HG03159 (cell line): Measurements from ENCODE around the gene FGD6.
"Not testable (repeated sequence)": the region's sequence is repeated elsewhere in the genome, so short reads cannot be mapped to it uniquely, and the experiment has no call there.

ENCODE experiments used
- ATAC-seq: cut with Tn5 transposase; IDR thresholded peaks from one replicate; pipeline ENCODE4 v1.9.1; 2021; ENCODE audit warnings: mild to moderate bottlenecking, moderate library complexity; ENCODE audit not compliant: unreplicated experiment

The FGD6 gene

DNA sequence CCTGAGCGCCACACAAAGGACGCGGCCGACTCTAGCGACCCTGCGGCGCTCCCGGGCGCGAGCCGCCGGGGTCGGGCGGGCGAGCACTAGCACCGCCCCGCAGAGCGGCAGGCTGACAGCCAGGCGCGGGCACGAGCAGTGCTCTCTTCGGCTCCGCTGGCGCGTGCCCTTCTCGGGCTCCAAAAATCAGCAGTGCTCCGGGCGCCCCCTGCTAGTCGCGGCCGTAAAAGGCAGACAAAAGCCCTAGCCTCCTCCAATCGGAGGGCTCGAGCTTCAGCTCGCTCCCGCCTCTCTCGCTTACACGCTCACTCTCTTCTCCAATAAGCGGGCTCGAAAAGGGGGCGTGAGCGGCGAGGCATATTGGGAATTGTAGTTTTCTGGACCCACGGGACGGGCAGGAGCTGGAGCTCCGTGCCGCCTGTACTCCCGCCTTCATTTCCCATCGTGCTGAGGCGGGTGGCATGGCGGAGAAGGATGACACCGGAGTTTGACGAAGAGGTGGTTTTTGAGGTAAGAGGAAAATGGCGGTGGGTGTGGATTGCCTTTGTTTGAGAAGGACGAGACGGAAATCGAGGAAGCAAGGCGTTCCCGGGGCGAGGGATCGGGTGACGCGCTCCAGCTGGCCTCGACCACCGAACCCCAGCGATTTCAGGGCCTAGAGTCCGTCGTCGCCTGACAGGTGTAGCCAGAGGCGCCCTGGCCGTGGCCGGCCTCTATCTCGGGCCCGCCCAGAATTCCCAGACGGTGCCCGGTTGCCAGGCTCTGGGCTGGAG, at the start of gene FGD6, which contains the start of gene VEZT:
Gene FGD6, minus strand, starts transcription at position 91 of the 773 bp plus-strand sequence. CDS start 227 bp downstream, outside the sequence.
Gene VEZT, plus strand, starts transcription at position 431 of the 773 bp plus-strand sequence. Its CDS starts 44 bp downstream, at position 475.
- ATAC-seq, result peak; percentile 93

DNA sequence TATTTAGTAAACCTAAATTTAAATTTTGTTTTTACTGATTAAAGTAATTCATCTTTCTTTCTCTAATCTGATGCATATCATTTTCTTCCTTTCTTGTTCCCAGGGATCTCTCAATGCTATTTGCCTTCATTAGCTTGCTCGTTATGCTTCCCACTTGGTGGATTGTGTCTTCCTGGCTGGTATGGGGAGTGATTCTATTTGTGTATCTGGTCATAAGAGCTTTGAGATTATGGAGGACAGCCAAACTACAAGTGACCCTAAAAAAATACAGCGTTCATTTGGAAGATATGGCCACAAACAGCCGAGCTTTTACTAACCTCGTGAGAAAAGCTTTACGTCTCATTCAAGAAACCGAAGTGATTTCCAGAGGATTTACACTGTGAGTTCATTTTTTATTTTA, 49.0 kb upstream of the FGD6 start:
- ATAC-seq, result no peak

DNA sequence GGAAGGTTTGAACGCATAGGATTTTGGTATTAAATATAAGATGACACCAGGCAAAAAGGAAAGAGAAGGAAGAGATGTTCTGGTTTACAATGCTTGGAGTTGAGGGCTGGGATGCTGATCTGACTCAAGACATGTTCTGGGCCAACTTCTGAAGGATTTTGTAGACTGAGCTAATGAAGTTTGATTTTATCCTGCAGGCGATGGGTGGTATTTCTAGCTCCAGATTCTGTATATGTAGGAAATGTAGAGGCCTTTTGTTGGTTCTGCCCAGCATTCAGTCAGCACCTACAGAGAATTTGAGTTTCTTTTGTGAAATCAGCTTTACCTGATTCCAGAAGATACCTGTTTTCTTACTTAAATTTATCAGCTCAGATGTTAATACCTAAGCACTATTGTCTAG, 48.5 kb upstream of the FGD6 start:
- no peak for ATAC-seq

DNA sequence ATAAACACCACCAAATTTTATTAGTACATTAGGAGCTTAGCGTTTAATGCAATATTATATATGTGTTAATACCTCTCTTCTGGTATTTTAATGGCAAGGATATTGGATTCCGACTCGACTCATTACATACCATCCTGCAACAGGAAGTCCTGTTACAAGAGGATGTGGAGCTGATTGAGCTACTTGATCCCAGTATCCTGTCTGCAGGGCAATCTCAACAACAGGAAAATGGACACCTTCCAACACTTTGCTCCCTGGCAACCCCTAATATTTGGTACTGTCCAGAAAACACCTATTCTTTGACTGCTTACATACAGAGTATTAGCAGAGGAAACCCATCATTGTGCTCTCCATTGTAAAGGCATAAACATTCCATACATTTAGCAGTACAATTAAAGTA, 45.5 kb upstream of the FGD6 start:
- no peak for ATAC-seq

DNA sequence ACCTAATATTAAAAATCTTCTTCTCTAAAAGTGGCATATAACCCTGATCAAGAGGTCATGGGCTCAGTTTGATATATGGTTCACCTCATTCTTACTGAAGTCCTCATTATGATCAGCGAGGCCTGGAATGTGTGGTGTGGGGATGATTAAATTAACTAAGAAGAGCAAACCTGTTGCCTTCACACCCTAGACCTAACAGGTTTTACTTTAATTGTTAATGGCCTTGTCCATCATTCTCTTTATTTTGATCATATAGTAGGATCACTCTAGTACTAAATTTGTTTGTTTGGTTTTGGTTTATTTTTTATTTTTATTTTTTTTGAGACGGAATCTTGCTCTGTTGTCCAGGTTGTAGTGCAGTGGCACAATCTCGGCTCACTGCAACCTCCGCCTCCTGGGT, 43.8 kb upstream of the FGD6 start:
- ATAC-seq, result no peak

DNA sequence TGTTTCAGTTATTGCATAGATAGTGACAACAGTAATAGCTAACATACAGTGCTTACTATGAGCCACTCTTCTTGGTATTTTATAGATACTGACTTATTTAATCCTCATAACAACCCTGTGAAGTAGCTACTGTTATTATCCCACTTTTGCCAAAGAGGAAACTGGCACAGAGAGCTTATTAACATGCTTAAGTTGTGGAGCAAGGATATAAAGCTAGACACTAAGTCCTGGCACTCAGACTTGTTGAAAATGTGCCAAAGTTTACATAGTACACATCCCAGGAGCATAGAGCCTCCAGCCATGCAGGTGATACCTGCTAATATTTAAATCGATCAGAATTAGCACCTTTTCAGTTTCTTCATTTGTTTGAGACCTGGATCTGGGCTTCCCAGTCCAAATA, 42.1 kb upstream of the FGD6 start:
- ATAC-seq, result no peak

DNA sequence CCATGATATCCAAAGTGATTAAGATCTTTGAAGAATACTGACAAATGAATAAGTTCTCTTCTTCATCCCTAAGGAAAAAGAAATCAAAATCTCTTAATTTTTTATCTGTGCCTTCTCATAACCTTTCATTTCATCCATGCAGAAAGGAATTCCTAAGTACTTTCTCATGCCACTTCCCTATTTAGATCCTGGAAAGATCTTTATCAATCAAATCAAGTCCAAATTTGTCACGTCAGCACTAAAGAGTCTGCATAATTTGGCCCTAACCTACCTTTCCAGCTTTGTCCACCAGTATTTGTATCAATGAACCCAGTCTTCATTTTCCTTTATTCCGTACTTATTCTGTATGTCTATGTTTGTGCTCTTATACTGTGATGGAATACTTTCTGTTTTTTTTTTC, 41.5 kb upstream of the FGD6 start:
- no peak for ATAC-seq

DNA sequence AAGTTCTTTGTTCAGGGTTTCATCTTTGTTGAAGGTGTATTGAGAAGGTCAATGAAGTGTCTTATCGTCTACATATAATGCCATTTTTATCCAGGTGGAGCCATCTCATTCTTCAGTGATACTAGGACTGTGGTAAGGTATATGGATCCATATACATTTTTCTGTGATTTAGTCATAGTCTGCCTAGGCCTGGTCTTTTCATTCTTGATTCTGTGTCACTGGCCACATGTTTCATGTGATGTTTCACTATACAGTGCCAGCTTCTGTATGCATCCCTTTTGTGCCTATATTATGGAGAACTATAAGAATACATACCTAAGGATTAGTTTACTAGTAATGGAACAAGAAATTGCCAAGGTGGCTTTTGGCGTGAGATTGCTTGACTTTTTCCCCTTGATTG, 40.9 kb upstream of the FGD6 start:
- no peak for ATAC-seq

DNA sequence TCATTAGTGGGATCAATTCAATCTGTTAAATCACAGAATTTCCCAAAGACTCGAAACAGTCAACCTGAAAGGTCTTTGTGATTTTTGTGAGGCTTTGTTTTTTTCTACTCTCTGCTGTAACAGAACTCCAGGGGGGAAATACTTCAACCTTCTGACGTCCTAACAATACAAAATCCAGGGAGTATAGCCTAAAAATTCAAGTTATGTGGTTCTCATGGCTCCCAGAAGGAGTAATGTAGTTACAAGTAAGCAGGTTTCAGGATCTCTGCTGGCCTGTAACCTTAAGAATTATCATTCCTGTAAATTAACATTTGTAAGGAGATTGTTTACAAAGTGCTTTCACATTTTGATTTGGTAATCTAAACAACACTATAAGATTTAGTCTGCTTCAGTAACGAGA, 40.3 kb upstream of the FGD6 start:
- no peak for ATAC-seq

DNA sequence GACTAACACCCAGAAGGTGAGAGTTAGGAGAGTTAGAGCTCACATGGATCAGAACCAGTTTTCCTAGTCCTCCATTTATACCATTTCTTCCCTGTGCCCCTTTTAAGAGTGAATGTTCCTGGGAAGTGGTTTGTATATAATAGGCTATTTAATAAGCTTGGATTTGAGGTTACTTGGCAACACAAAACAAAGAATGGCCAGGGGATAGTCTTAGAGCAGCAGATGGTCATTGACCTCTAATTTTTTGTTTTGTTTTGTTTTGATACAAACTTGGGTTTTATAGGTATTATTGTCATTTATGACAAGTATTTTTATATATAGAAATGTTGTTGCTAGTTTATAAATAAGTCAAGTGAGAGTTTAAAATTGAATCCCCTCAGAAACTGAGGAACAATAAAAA, 36.1 kb upstream of the FGD6 start:
- ATAC-seq, result no peak

DNA sequence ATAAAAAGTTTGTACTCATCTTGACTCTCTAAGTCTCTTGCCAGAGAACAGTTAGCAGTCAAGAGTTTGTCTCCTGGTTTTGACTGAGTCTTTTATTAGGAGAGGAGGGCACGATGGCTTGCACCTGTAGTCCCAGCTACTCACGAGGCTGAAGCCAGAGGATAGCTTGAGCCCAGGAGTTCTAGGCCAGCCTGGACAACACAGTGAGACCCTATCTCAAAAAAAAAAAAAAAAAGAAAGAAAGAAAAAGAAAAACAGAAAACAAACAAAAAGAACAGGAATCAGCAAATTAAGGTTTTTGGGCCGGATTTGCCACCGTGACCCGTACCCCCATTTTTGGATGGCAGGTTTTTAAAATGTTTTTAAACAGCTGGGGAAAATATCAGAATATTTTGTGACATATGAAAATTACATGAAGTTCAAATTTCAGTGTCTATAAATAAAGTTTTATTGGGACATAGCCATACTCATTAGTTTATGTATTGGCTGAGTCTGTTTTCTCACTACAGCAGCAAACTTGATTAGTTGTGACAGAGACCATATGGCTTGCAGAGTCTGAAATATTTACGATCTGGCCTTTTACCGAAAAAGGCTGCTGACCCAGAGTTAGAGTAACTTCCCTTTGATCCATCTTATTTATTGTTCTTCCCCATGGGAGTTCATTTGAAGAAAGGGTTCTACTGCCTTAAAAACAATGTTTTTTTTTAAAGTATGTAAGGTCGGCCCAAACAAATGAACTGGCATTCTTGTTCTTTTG, 31.5 kb upstream of the FGD6 start:
- ATAC-seq, result no peak

DNA sequence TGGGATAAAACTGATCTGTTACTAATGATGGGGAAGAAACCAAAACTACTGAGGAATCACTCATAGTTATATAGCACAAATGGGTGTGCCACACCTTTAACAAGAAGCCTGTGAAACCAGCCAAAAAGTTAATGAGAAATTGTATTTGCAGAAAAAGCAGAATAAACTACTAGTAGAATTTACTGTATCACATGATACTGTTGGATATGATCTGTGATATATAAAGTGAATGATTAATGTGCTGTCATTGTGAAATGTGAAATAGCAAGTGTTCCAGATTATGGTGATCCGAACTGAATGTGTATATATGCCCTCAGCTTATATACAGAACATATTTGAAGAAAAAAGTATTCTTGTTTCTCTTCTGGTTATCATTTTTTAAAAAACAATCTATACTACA, 30.8 kb upstream of the FGD6 start:
- ATAC-seq, result no peak

DNA sequence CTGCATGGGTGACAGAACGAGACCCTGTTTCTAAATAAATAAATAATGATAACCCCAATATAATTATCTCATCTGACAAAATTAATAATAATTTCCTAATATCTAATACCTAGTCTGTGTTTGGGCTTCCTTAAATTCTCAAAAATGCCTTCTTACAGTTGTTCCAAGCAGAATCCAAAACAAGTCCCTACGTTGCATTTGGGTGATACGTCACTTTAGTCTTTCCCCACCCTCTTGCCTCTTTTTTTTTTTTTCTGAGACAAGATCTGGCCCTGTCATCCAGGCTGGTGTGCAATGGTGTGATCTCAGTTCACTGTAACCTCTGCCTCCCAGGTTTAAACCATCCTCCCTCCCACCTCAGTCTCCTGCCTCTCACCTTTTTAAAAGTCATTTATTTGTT, 27.1 kb upstream of the FGD6 start:
- no peak for ATAC-seq

DNA sequence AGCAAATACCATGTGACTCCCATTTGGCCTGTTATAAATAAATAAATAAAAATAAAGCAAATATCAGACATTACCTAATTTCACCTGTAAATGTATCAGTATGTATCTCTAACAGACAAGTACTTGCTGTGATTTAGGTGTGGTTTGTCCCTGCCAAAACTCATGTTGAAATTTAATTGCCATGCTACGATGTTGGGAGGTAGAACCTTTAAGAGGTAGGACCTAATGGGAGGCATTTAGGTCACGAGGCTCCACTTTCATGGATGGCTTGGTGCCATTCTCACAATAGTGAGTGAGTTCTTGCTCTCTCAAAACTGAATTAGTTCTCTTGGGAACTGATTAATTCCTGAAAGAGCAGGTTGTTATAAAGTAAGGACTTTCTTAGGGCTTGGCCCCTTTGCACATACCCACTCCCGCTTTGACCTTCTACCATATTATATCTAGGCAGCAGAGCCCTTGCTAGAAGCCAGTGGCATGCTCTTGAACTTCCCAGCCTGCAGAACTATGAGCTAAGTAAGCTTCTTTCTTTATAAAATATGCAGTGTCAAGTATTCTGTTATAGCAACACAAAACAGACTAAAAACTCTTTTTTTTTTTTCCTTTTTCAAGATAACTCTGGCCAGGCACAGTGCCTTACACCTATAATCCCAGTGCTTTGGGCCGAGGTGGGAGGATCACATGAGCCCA, 26.4 kb upstream of the FGD6 start:
- ATAC-seq, result no peak

DNA sequence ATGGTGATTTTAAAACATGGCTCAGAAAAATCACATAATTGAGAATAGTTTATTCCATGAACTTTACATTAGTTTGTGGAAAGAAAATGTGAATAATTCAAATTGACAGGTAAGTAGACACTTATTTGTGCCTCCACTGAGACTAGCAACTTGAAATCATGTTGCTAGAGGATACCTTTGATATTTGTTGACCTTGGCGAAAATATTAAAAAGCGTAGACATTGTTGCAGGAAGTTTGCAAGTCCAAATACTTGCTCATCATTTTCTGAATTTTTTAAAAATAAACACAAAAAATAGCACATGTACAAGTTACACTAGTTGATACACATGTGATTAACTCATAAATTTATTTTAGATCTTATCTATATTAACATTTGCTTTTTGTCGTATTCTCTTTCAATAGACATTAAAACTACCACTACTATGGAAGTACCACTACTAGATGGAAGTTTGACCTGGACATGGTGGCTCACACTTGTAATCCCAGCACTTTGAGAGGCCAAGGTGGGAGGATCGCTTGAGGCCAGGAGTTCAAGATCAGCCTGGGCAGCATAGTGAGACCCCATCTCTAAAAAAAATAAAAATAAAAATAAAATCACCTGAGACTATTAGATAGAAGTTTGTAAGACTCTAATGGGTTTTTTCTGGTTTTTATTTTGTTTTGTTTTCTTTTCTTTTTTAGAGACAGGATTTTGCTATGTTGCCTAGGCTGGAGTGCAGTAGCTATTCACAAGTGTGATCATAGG, 24.7 kb upstream of the FGD6 start:
- ATAC-seq, result no peak

DNA sequence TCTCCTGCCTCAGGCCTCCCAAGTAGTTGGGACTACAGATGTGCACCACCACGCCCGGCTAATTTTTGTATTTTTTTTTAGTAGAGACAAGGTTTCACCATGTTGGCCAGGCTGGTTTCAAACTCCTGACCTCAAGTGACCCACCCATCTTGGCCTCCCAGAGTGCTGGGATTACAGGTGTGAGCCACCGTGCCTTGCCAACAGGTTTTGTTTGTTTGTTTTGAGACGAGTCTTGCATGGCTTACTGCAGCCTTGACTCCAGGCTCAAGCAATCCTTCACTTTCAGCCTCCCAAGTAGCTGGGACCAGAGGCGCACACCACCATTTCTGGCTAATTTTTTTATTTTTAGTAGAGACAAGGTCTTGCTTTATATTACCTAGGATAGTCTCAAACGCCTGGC, 23.9 kb upstream of the FGD6 start:
- not testable (repeated sequence) for ATAC-seq

DNA sequence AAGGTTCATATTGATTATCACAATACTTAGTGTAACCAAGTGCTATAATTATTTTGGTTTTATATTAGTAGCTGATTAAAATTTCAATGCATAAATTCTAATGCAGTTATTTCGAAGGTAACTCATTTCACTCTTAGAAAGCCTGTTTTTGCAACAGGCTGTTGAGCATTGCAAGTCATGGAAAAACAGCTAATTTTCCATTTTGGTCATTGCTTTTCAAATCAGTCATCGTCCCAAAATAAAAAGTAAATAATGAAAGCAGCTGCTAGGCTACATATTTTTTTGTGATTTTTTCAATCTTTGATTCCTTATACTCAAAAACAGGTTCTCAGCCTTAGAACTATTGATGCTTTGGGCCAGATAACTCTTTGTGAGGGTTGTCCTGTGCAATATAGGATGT, 23.3 kb upstream of the FGD6 start:
- no peak for ATAC-seq

DNA sequence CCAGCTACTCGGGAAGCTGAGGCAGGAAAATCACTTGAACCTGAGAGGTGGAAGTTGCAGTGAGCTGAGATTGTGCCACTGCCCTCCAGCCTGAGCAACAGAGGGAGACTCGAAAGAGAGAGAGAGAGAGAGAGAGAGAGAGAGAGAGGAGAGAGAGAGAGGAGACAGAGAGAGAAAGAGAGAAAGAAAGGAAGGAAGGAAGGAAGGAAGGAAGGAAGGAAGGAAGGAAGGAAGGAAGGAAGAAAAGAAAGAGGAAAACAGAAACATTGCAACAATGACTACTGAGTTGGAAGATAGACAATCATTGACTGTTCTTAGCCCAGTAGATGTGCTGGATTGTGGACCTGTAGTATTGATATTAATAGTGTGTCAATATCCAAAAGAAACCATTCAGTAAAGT, 22.6 kb upstream of the FGD6 start:
- not testable (repeated sequence) for ATAC-seq

DNA sequence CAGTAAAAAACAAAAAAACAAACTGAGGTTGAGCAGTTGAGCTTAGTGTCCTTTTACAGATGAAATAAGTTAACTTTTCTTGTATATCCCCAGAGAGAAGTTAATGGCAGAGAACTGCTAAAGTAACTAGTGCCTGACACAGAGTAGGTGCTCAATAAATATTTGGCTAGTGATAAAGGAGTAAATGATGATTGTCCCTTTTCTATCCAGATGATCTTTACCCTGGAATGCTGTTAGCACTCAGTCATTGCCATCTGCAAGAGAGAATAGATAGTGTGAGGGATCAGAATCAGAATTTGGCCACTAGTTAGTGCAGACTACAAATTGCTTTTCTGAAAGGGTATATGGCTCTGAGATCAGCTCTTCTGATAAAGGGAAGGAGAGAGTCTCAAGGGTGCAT, 21.9 kb upstream of the FGD6 start:
- ATAC-seq, result no peak

DNA sequence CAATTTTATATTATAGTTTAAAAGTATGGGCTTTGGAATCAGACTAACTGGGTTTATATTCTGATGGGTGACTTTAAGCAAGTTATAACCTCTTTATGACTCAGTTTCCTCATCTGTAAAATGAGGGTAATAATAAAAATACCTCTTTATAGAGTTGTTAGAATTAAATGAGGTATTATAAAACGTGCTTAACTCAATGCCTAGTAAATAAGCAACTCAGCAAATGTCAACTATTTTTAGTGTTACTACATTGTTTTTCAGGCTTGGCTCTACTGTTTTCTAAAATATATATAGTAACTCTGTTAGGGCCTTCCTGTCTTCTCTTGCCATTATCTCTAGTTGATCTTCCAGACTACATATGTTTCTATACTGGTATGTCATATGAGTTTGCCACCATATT, 20.9 kb upstream of the FGD6 start:
- ATAC-seq, result no peak

DNA sequence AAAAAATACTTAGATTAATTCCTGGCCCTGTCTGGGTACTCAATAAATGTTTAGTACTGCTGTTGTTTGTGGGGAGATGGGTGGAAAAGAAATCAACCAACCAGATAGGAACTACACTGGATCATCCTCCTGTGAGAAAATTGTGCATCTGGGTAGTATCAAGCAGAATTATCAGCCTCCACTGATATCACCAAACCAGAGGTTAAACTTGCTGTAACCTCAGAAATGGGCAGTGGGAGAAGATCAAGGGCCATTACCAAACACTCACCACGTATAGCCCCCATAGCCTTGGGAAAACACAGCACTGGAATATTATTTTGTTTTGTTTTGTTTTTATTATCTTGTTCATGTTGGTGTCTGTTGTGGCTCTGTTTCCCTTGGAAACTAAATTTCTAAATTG, 20.0 kb upstream of the FGD6 start:
- no peak for ATAC-seq
